Panc1 (cell line): ENCODE results near the gene CREB3L2. TPM values are rescaled to one million over a fixed set of nuclear protein-coding genes. Genes with fewer than 3 reads are reported as not detected.

Experiments
- ATAC-seq: fragments of 200-7000 bp; cut with Tn5 transposase; 2 replicates; pipeline ENCODE4 v1.9.1; 2020; ENCODE audit warnings: mild to moderate bottlenecking, moderate library complexity
- BruUV-seq: library from RNA; stranded (reverse); fragments of 400-500 nt; replicated peaks from 2 replicates; lab custom pipeline; 2021; lab: Mats Ljungman, UMichigan
- CTCF ChIA-PET: fragments of 300-600 bp; sonication (Branson Sonifier 250); formaldehyde crosslinking; loops from one replicate; lab custom pipeline; 2022; ENCODE audit warnings: antibody characterized with exemption; lab: Charles Lee
- POLR2A ChIA-PET: fragments of 300-600 bp; sonication (Branson Sonifier 250); formaldehyde crosslinking; loops from one replicate; lab custom pipeline; 2022; ENCODE audit warnings: antibody characterized with exemption; lab: Charles Lee
- DNase-seq: peaks from one replicate; pipeline ENCODE4 v3.0.0-alpha.2; 2010; ENCODE audit warnings: low read depth, low spot score
- H3K27ac ChIP-seq: 2 replicates; pipeline ENCODE4 v1.5.1; 2011; ENCODE audit warnings: mild to moderate bottlenecking, low read length, inconsistent platforms
- H3K27me3 ChIP-seq: fragments of 200-500 bp; sonication (Bioruptor generic); 2 replicates; pipeline ENCODE4 v1.6.0; 2014; ENCODE audit warnings: low read length, inconsistent platforms; ENCODE audit not compliant: control insufficient read depth, insufficient read depth
- H3K36me3 ChIP-seq: fragments of 200-500 bp; sonication (Bioruptor generic); 2 replicates; pipeline ENCODE4 v1.5.1; 2014; ENCODE audit warnings: inconsistent platforms, mild to moderate bottlenecking, low read length, moderate library complexity; ENCODE audit not compliant: control insufficient read depth, insufficient read depth
- H3K4me1 ChIP-seq: 2 replicates; pipeline ENCODE4 v1.5.1; 2011; ENCODE audit warnings: inconsistent platforms, mild to moderate bottlenecking, low read length, moderate library complexity; ENCODE audit not compliant: control insufficient read depth, insufficient read depth
- H3K4me3 ChIP-seq, 2 experiments: 2 replicates each; pipeline ENCODE4 v1.5.1; 2011 to 2012; ENCODE audit warnings: low read depth in 2 of 2, low read length in 2 of 2, mild to moderate bottlenecking in 2 of 2, inconsistent platforms in 1 of 2, moderate library complexity in 1 of 2
- H3K9me3 ChIP-seq: fragments of 200-500 bp; sonication (Bioruptor generic); 2 replicates; pipeline ENCODE4 v1.5.1; 2014; ENCODE audit warnings: low read depth, mild to moderate bottlenecking, inconsistent platforms, low read length, moderate library complexity; ENCODE audit not compliant: control insufficient read depth, insufficient read depth
- POLR2AphosphoS5 ChIP-seq: IDR thresholded peaks from 2 replicates; pipeline ENCODE4 v1.6.1; 2012; ENCODE audit warnings: mild to moderate bottlenecking, low read depth, low read length, moderate library complexity
- REST ChIP-seq, 2 experiments: IDR thresholded peaks; 2 replicates each; pipeline ENCODE4 v1.6.1; 2011 to 2012; ENCODE audit warnings: low read depth in 2 of 2, control low read depth in 1 of 2, low read length in 1 of 2, mild to moderate bottlenecking in 1 of 2, moderate library complexity in 1 of 2; ENCODE audit not compliant: insufficient read depth in 1 of 2
- SIN3A ChIP-seq: IDR thresholded peaks from 2 replicates; pipeline ENCODE4 v1.6.1; 2012; ENCODE audit warnings: low read depth, mild to moderate bottlenecking, low read length, moderate library complexity, borderline replicate concordance; ENCODE audit not compliant: insufficient read depth
- TCF7L2 ChIP-seq: IDR thresholded peaks from 2 replicates; pipeline ENCODE4 v1.6.1; 2011; ENCODE audit warnings: mild to moderate bottlenecking, low read depth, low read length, inconsistent platforms
- in situ Hi-C: cut with HindIII; loops from 2 replicates; pipeline ENCODE4 v1.10.0; 2016; ENCODE audit warnings: low sequenced_read_pairs, low pct_unique_long_range_greater_than_20kb
- intact Hi-C: fragments of 100-400 bp; cut with micrococcal nuclease; formaldehyde crosslinking; loops from one replicate; pipeline ENCODE4 v1.10.0; 2022; ENCODE audit not compliant: unreplicated experiment
- total RNA-seq: library from RNA; stranded (reverse); gene quantifications from one replicate; pipeline ENCODE4 v1.2.1, GENCODE V29; 2021; ENCODE audit not compliant: unreplicated experiment
- TF ChIP-seq, protein P1 (sequence below): fragments of 450-650 bp; IDR thresholded peaks from 2 replicates; pipeline ENCODE4 v1.5.1; 2017; ENCODE audit warnings: mild to moderate bottlenecking

CREB3L2 gene
- total RNA-seq, 1 experiment from 2014 or later, result 22.7 TPM

GRCh38 chr7:137915266-137915665 lies 86.6 kb downstream of the CREB3L2 start:
- Histone ChIP-seq H3K4me3 (no peak overlapping the region), H3K4me1 (no peaks in the 10 kb centered on the region), H3K27ac (no peak overlapping the region), H3K9me3 (no peaks in the 10 kb centered on the region), H3K36me3 (no peaks in the 10 kb centered on the region), H3K27me3 (no peaks in the 10 kb centered on the region)
- no TSS peak for BruUV-seq
- ChIA-PET POLR2A (no interaction called here), CTCF (no interaction called here)
- in situ Hi-C loops (no loop called here), intact Hi-C loops (no loop called here)
- ATAC-seq (no peak), DNase-seq (no peak)
- TF ChIP-seq REST (IDR thresholded peaks at IDR 0.05; ENCODE audit: insufficient read depth in 1 of 2, low read depth in 2 of 2, low read length in 1 of 2), result no peak
- TF ChIP-seq, protein P1, sequence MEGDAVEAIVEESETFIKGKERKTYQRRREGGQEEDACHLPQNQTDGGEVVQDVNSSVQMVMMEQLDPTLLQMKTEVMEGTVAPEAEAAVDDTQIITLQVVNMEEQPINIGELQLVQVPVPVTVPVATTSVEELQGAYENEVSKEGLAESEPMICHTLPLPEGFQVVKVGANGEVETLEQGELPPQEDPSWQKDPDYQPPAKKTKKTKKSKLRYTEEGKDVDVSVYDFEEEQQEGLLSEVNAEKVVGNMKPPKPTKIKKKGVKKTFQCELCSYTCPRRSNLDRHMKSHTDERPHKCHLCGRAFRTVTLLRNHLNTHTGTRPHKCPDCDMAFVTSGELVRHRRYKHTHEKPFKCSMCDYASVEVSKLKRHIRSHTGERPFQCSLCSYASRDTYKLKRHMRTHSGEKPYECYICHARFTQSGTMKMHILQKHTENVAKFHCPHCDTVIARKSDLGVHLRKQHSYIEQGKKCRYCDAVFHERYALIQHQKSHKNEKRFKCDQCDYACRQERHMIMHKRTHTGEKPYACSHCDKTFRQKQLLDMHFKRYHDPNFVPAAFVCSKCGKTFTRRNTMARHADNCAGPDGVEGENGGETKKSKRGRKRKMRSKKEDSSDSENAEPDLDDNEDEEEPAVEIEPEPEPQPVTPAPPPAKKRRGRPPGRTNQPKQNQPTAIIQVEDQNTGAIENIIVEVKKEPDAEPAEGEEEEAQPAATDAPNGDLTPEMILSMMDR, result no peak
- TF ChIP-seq SIN3A, result no peak
- TF ChIP-seq POLR2AphosphoS5, result no peak
- no peak for TF ChIP-seq TCF7L2

GRCh38 chr7:137913985-137914384 lies 87.9 kb downstream of the CREB3L2 start:
- POLR2A ChIA-PET, result no interaction called here
- ATAC-seq (no peak), DNase-seq (no peak)
- Histone ChIP-seq H3K4me3 (no peak overlapping the region), H3K9me3 (no peaks in the 10 kb centered on the region), H3K36me3 (no peaks in the 10 kb centered on the region), H3K4me1 (no peaks in the 10 kb centered on the region), H3K27me3 (no peaks in the 10 kb centered on the region), H3K27ac (no peak overlapping the region)
- in situ Hi-C loops (no loop called here), intact Hi-C loops (no loop called here)
- no peak for TF ChIP-seq REST (IDR thresholded peaks at IDR 0.05; ENCODE audit: insufficient read depth in 1 of 2, low read depth in 2 of 2, low read length in 1 of 2)
- TF ChIP-seq, protein P1, result no peak
- TF ChIP-seq SIN3A, result no peak
- no peak for TF ChIP-seq TCF7L2
- no peak for TF ChIP-seq POLR2AphosphoS5
- no TSS peak for BruUV-seq
- CTCF ChIA-PET, result no interaction called here
